Endothelial cell of umbilical vein (primary cell): Measurements from ENCODE around the gene KAT6B. TPM values are rescaled to one million over a fixed set of nuclear protein-coding genes. Genes with fewer than 3 reads are reported as not detected.

Experiments used
- BruUV-seq: library from RNA; stranded (reverse); fragments of 400-500 nt; replicated peaks from 2 replicates; lab custom pipeline; 2021; lab: Mats Ljungman, UMichigan
- CTCF ChIA-PET: fragments of 300-600, 350-600 bp; sonication (Branson Sonifier 250); formaldehyde crosslinking; loops from one replicate; lab custom pipeline; 2021; ENCODE audit warnings: antibody characterized with exemption, inconsistent platforms; lab: Charles Lee
- POLR2A ChIA-PET: fragments of 300-600, 350-600 bp; sonication (Branson Sonifier 250); formaldehyde crosslinking; loops from one replicate; lab custom pipeline; 2021; ENCODE audit warnings: antibody characterized with exemption, inconsistent platforms; lab: Charles Lee
- DNase-seq: peaks from one replicate; pipeline ENCODE4 v3.0.0-alpha.2; 2011; ENCODE audit warnings: low read depth, low spot score
- FAIRE-seq: peaks from 2 replicates; lab custom pipeline; 2011; peaks lifted over from hg19 to GRCh38; lab: Jason Lieb, UNC
- H2AFZ ChIP-seq: 2 replicates; pipeline ENCODE4 v1.6.0; 2012; ENCODE audit warnings: low read depth, low read length, control low read depth, inconsistent platforms
- H3K27ac ChIP-seq: 2 replicates; pipeline ENCODE4 v1.5.1; 2011; ENCODE audit warnings: low read depth, mild to moderate bottlenecking, control low read depth, low read length, moderate library complexity; ENCODE audit not compliant: insufficient read depth
- H3K27me3 ChIP-seq, 2 experiments: 2 replicates each; pipeline versions ENCODE4 v1.6.0 to v1.6.1; 2011; ENCODE audit warnings: low read length in 2 of 2, mixed read lengths in 1 of 2; ENCODE audit not compliant: control insufficient read depth in 2 of 2, insufficient read depth in 2 of 2
- H3K36me3 ChIP-seq, 2 experiments: 2 replicates in 1 of 2; 3 replicates in 1 of 2; pipeline ENCODE4 v1.5.1; 2011; ENCODE audit warnings: low read length in 2 of 2, mild to moderate bottlenecking in 1 of 2, moderate library complexity in 1 of 2; ENCODE audit not compliant: control insufficient read depth in 2 of 2, insufficient read depth in 2 of 2; ENCODE audit errors: extremely low read depth in 1 of 2
- H3K4me1 ChIP-seq: 3 replicates; pipeline ENCODE4 v1.5.1; 2011; ENCODE audit warnings: mild to moderate bottlenecking, low read length; ENCODE audit not compliant: control insufficient read depth, insufficient read depth; ENCODE audit errors: extremely low read depth
- H3K4me2 ChIP-seq: 2 replicates; pipeline ENCODE4 v1.6.1; 2011; ENCODE audit warnings: low read length, control low read depth, mixed read lengths; ENCODE audit not compliant: insufficient read depth
- H3K4me3 ChIP-seq, 3 experiments: fragments of 200-600 bp in 1 of 3; sonication (generic), shearing (Covaris generic) in 1 of 3; replicated peaks in 1 of 3; 2 replicates each; pipeline ENCODE4 v1.5.1; 2011 to 2016; ENCODE audit warnings: control low read depth in 3 of 3, low read length in 3 of 3, mild to moderate bottlenecking in 2 of 3, inconsistent platforms in 1 of 3, low read depth in 1 of 3, moderate library complexity in 1 of 3; ENCODE audit not compliant: insufficient read depth in 1 of 3
- H3K79me2 ChIP-seq: 2 replicates; pipeline ENCODE4 v1.6.0; 2012; ENCODE audit warnings: low read length, inconsistent platforms; ENCODE audit not compliant: control insufficient read depth, insufficient read depth
- H3K9ac ChIP-seq: replicated peaks from 2 replicates; pipeline ENCODE3; 2011; ENCODE audit warnings: low read length, control low read depth; ENCODE audit not compliant: insufficient read depth; ENCODE audit errors: extremely low read depth
- H3K9me1 ChIP-seq: replicated peaks from 3 replicates; pipeline ENCODE4 v1.6.0; 2011; ENCODE audit warnings: mild to moderate bottlenecking, low read length; ENCODE audit not compliant: control insufficient read depth, insufficient read depth; ENCODE audit errors: extremely low read depth
- H3K9me3 ChIP-seq: replicated peaks from 2 replicates; pipeline ENCODE4 v1.5.1; 2012; ENCODE audit warnings: low read length, inconsistent platforms; ENCODE audit not compliant: control insufficient read depth, insufficient read depth
- H4K20me1 ChIP-seq: replicated peaks from 2 replicates; pipeline ENCODE3; 2011; ENCODE audit warnings: mild to moderate bottlenecking, low read length; ENCODE audit not compliant: control insufficient read depth, insufficient read depth; ENCODE audit errors: extremely low read depth
- EZH2 ChIP-seq: IDR thresholded peaks from 2 replicates; pipeline ENCODE4 v1.6.1; 2012; ENCODE audit warnings: borderline replicate concordance, low read depth, mild to moderate bottlenecking, moderate library complexity, low read length, inconsistent platforms; ENCODE audit not compliant: severe bottlenecking
- FOS ChIP-seq: IDR thresholded peaks from 2 replicates; pipeline ENCODE4 v1.6.1; 2011; ENCODE audit warnings: mild to moderate bottlenecking, low read length, moderate library complexity, borderline replicate concordance; ENCODE audit not compliant: insufficient read depth
- GATA2 ChIP-seq: IDR thresholded peaks from 2 replicates; pipeline ENCODE4 v1.7.0; 2011; ENCODE audit warnings: low read depth, mild to moderate bottlenecking, moderate library complexity, mixed read lengths, low read length; ENCODE audit not compliant: insufficient read length, insufficient read depth
- JUN ChIP-seq: IDR thresholded peaks from 2 replicates; pipeline ENCODE4 v1.6.1; 2011; ENCODE audit warnings: borderline replicate concordance, low read depth; ENCODE audit not compliant: insufficient read length, insufficient read depth
- MYC ChIP-seq: IDR thresholded peaks from one replicate; pipeline ENCODE4 v1.6.1; 2011; ENCODE audit warnings: mild to moderate bottlenecking, low read depth, low read length
- POLR2A ChIP-seq: IDR thresholded peaks from 2 replicates; pipeline ENCODE4 v1.6.1; 2012; ENCODE audit warnings: low read depth, mild to moderate bottlenecking, control low read depth, low read length
- POLR2AphosphoS5 ChIP-seq: IDR thresholded peaks from 2 replicates; pipeline ENCODE4 v1.6.1; 2012; ENCODE audit warnings: low read depth, mild to moderate bottlenecking, control low read depth, low read length, moderate library complexity; ENCODE audit not compliant: insufficient read depth
- dilution Hi-C: fragments of 300-500 bp; cut with MboI; formaldehyde crosslinking; loops from one replicate; pipeline ENCODE4 v1.15.0; 2019; ENCODE audit warnings: low sequenced_read_pairs; ENCODE audit not compliant: extremely low pct_ligation_motif_present
- intact Hi-C: fragments of 100-400 bp; cut with micrococcal nuclease; formaldehyde crosslinking; loops from one replicate; pipeline ENCODE4 v1.10.0; 2022
- polyA plus RNA-seq, 4 experiments: library from polyadenylated mRNA; depleted of rRNA in 3 of 4; stranded (reverse) in 3 of 4; unstranded in 1 of 4; fragments of >200 nt; gene quantifications; 2 replicates each; pipeline versions ENCODE4 v1.2.1 to v1.2.3, GENCODE V29; 2011 to 2012; ENCODE audit warnings: missing spikeins in 1 of 4
- total RNA-seq: library from RNA; stranded (reverse); gene quantifications from 2 replicates; pipeline ENCODE4 v1.2.3, GENCODE V29; 2021
- TF ChIP-seq, protein P1 (sequence below), 2 donors: IDR thresholded peaks; 1 replicate in 1 of 2; 2 replicates in 1 of 2; pipeline ENCODE4 v1.5.1; 2011; ENCODE audit warnings: low read length in 2 of 2, mild to moderate bottlenecking in 2 of 2, moderate library complexity in 2 of 2, control low read depth in 1 of 2, inconsistent platforms in 1 of 2, low read depth in 1 of 2; ENCODE audit not compliant: insufficient read depth in 1 of 2; ENCODE audit errors: extremely low read depth in 1 of 2
- TF ChIP-seq, protein P2 (sequence below): IDR thresholded peaks from 2 replicates; pipeline ENCODE4 v1.6.1; 2011; ENCODE audit not compliant: insufficient read depth, insufficient read length

KAT6B gene
- total and polyA plus RNA-seq, 2 donors (not counting 3 experiments of a cell fraction or from before 2014, with no cell fraction given) = 4.5 to 17.0 TPM

DNA sequence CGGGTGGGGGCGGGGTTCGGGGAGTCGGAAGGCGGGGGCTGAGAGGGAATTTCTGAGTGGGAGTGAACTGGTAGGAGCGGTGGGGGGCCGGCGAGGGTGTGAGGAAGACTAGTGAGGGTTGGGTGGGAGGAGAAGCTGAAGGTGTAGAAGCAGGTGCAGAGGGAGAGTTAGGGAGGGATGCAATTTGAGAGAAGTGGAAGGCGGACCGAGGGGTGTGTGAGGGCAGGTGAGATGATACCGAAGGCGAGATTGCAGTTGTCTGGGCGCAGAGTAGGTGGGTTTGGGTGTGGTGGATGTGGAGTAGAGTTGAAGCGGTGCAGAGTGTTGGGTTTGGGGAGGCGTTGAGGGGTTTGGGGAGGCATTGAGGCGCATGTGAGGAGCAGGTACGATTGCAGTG, 643 bp downstream of the KAT6B start:
- no peaks in the 10 kb centered on the region for H3K27me3 ChIP-seq
- H3K4me2 ChIP-seq = peak overlapping the region; percentile 9
- peaks cover 5% of the 10 kb centered on the region for H3K79me2 ChIP-seq
- no peaks in the 10 kb centered on the region for H3K9me3 ChIP-seq
- H3K36me3 ChIP-seq = no peaks in the 10 kb centered on the region
- no peak overlapping the region for H3K9ac ChIP-seq
- intact Hi-C loops = loop anchor here (5.0 kb wide), 2 partner anchors 285 to 400 kb away; partner anchors contain the start of gene SAMD8
- no peaks in the 10 kb centered on the region for H4K20me1 ChIP-seq
- no peak overlapping the region for H2AFZ ChIP-seq
- dilution Hi-C loops = no loop called here
- ChIA-PET CTCF (no interaction called here), POLR2A (no interaction called here)
- FAIRE-seq (no peak), DNase-seq (peak; percentile 21)
- BruUV-seq = no TSS peak
- no peak overlapping the region for H3K27ac ChIP-seq
- H3K4me1 ChIP-seq = no peaks in the 10 kb centered on the region
- peak overlapping the region in 2 of 3 experiments; percentile 20 to 96 for H3K4me3 ChIP-seq
- TF ChIP-seq, protein P1, sequence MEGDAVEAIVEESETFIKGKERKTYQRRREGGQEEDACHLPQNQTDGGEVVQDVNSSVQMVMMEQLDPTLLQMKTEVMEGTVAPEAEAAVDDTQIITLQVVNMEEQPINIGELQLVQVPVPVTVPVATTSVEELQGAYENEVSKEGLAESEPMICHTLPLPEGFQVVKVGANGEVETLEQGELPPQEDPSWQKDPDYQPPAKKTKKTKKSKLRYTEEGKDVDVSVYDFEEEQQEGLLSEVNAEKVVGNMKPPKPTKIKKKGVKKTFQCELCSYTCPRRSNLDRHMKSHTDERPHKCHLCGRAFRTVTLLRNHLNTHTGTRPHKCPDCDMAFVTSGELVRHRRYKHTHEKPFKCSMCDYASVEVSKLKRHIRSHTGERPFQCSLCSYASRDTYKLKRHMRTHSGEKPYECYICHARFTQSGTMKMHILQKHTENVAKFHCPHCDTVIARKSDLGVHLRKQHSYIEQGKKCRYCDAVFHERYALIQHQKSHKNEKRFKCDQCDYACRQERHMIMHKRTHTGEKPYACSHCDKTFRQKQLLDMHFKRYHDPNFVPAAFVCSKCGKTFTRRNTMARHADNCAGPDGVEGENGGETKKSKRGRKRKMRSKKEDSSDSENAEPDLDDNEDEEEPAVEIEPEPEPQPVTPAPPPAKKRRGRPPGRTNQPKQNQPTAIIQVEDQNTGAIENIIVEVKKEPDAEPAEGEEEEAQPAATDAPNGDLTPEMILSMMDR (IDR thresholded peaks at IDR 0.05; ENCODE audit: extremely low read depth in 1 of 2, insufficient read depth in 1 of 2, low read depth in 1 of 2, low read length in 2 of 2) = no peak
- TF ChIP-seq, protein P2, sequence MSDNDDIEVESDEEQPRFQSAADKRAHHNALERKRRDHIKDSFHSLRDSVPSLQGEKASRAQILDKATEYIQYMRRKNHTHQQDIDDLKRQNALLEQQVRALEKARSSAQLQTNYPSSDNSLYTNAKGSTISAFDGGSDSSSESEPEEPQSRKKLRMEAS = no peak
- no peak for TF ChIP-seq EZH2
- no peak for TF ChIP-seq FOS
- no peak for TF ChIP-seq POLR2AphosphoS5
- TF ChIP-seq JUN = no peak
- no peak for TF ChIP-seq GATA2
- TF ChIP-seq MYC = no peak
- no peak for TF ChIP-seq POLR2A
- H3K9me1 ChIP-seq = no peaks in the 10 kb centered on the region
